Suprapubic skin (tissue), 4 donors: Measurements from ENCODE around the gene OR51G1.

Experiments
- POLR2A ChIP-seq, 2 donors: fragments of 450-650 bp; IDR thresholded peaks; one replicate each; pipeline ENCODE4 v1.6.1; 2017; ENCODE audit warnings: antibody characterized with exemption in 2 of 2, mild to moderate bottlenecking in 2 of 2, moderate library complexity in 2 of 2
- POLR2AphosphoS5 ChIP-seq, 3 donors: sonication (generic); formaldehyde crosslinking; IDR thresholded peaks; one replicate each; pipeline ENCODE4 v1.6.1; 2017; ENCODE audit warnings: antibody characterized with exemption in 3 of 3
- TF ChIP-seq, protein P1 (sequence below), 2 donors: fragments of 200-600 bp in 1 of 2; fragments of 450-650 bp in 1 of 2; sonication (generic) in 1 of 2; IDR thresholded peaks; one replicate each; pipeline ENCODE4 v1.5.1; 2016 to 2019; ENCODE audit warnings: antibody characterized with exemption in 2 of 2, mild to moderate bottlenecking in 1 of 2, moderate library complexity in 1 of 2

GRCh38 chr11:4903484-4903883, 20.7 kb downstream of the OR51G1 start, which contains the start of gene OR51A7:
- TF ChIP-seq, protein P1, sequence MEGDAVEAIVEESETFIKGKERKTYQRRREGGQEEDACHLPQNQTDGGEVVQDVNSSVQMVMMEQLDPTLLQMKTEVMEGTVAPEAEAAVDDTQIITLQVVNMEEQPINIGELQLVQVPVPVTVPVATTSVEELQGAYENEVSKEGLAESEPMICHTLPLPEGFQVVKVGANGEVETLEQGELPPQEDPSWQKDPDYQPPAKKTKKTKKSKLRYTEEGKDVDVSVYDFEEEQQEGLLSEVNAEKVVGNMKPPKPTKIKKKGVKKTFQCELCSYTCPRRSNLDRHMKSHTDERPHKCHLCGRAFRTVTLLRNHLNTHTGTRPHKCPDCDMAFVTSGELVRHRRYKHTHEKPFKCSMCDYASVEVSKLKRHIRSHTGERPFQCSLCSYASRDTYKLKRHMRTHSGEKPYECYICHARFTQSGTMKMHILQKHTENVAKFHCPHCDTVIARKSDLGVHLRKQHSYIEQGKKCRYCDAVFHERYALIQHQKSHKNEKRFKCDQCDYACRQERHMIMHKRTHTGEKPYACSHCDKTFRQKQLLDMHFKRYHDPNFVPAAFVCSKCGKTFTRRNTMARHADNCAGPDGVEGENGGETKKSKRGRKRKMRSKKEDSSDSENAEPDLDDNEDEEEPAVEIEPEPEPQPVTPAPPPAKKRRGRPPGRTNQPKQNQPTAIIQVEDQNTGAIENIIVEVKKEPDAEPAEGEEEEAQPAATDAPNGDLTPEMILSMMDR (IDR thresholded peaks at IDR 0.05): no peak
- TF ChIP-seq POLR2AphosphoS5 (IDR thresholded peaks at IDR 0.05) (no peak), POLR2A (IDR thresholded peaks at IDR 0.05) (no peak)
